ENCODE data around the gene IGFALS.
A peak's percentile ranks its signal among the peaks of the same experiment; 100 is the strongest.

IGFALS gene

DNA sequence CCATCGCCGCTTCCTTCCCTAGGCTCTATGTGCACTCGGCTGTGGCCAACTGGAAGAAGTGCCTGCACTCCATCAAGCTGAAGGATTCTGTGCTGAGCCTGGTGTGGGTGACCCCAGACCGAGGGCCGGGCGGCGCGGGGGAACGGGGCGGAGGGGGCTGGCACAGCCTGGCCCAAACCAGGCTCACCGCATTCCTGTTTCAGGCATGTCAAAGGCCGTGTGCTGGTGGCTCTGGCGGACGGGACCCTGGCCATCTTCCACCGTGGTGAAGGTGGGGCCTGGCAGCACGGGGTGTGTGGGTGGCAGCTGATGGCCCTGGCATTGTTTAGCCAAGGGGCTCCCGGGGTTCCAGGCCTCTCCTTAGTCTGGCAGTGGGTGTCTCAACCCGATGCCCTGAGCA is 26.8 kb downstream of the IGFALS start:
- Histone ChIP-seq H3K18ac (ENCODE audit: low read length) (no peak overlapping the region), H2AK5ac (ENCODE audit: low read depth, low read length) (no peak overlapping the region), H3K4ac (ENCODE audit: low read length) (no peak overlapping the region), H3K36me3 (replicated peaks in 1 of 2; ENCODE audit: control insufficient read depth in 2 of 2, insufficient read depth in 2 of 2, low read length in 2 of 2) (peaks cover 43 to 85% of the 10 kb centered on the region in 2 donors), H2AFZ (ENCODE audit: low read length) (no peak overlapping the region), H2BK12ac (ENCODE audit: low read length) (peak overlapping the region; percentile 41), H3K9me3 (replicated peaks in 1 of 2; ENCODE audit: control insufficient read depth in 2 of 2, insufficient read depth in 1 of 2, low read depth in 1 of 2, low read length in 2 of 2) (no peaks in the 10 kb centered on the region), H3K23ac (ENCODE audit: low read depth, low read length, poor library complexity) (peak overlapping the region; percentile 85), H3K79me1 (ENCODE audit: low read depth, low read length) (peaks cover 5% of the 10 kb centered on the region), H2BK120ac (ENCODE audit: low read depth, low read length) (no peak overlapping the region), H2BK5ac (ENCODE audit: low read length) (no peak overlapping the region), H3K14ac (ENCODE audit: low read length) (no peak overlapping the region), H4K91ac (ENCODE audit: low read depth, low read length, poor library complexity) (no peak overlapping the region), H3K27me3 (ENCODE audit: control insufficient read depth in 3 of 3, insufficient read depth in 3 of 3, low read depth in 1 of 3, low read length in 3 of 3) (no peaks in the 10 kb centered on the region), H2BK15ac (ENCODE audit: low read length) (no peak overlapping the region), H4K8ac (ENCODE audit: low read depth, low read length) (peak overlapping the region; percentile 17), H3K4me3 (ENCODE audit: low read length in 2 of 2) (no peak overlapping the region), H3K4me2 (ENCODE audit: insufficient read depth, low read length, poor library complexity, severe bottlenecking) (no peak overlapping the region), H3K4me1 (ENCODE audit: control insufficient read depth in 2 of 2, insufficient read depth in 1 of 2, low read depth in 1 of 2, low read length in 2 of 2) (peaks cover under 1 to 14% of the 10 kb centered on the region in 2 donors), H3K9ac (ENCODE audit: low read depth, low read length, poor library complexity) (no peak overlapping the region), H3K27ac (replicated peaks; ENCODE audit: low read length) (no peak overlapping the region)
- no CpG with 5 or more reads among the region's 18 CpGs for WGBS, 2 donors (ENCODE audit: extremely low coverage in 2 of 2, insufficient read length in 2 of 2, insufficient replicate concordance in 1 of 2)
- no peak for DNase-seq (ENCODE audit: low spot score)

- H2BK120ac ChIP-seq (ENCODE audit: low read depth, low read length), result no peak overlapping the region
- no peaks in the 10 kb centered on the region for H3K9me3 ChIP-seq (replicated peaks in 1 of 2; ENCODE audit: control insufficient read depth in 2 of 2, insufficient read depth in 1 of 2, low read depth in 1 of 2, low read length in 2 of 2)
- no peak overlapping the region for H3K4me3 ChIP-seq (ENCODE audit: low read length in 2 of 2)
- H3K27ac ChIP-seq (replicated peaks; ENCODE audit: low read length), result no peak overlapping the region
- H3K23ac ChIP-seq (ENCODE audit: low read depth, low read length, poor library complexity), result no peak overlapping the region
- H2AK5ac ChIP-seq (ENCODE audit: low read depth, low read length), result no peak overlapping the region
- H3K14ac ChIP-seq (ENCODE audit: low read length), result no peak overlapping the region
- H3K4me2 ChIP-seq (ENCODE audit: insufficient read depth, low read length, poor library complexity, severe bottlenecking), result no peak overlapping the region
- peaks cover 43 to 87% of the 10 kb centered on the region in 2 donors for H3K36me3 ChIP-seq (replicated peaks in 1 of 2; ENCODE audit: control insufficient read depth in 2 of 2, insufficient read depth in 2 of 2, low read length in 2 of 2)
- H3K9ac ChIP-seq (ENCODE audit: low read depth, low read length, poor library complexity), result peak overlapping the region; percentile 70
- H3K27me3 ChIP-seq (ENCODE audit: control insufficient read depth in 3 of 3, insufficient read depth in 3 of 3, low read depth in 1 of 3, low read length in 3 of 3), result no peaks in the 10 kb centered on the region
- H3K79me1 ChIP-seq (ENCODE audit: low read depth, low read length), result peaks cover 5% of the 10 kb centered on the region
- H2BK12ac ChIP-seq (ENCODE audit: low read length), result peak overlapping the region; percentile 41
- no peak overlapping the region for H2BK15ac ChIP-seq (ENCODE audit: low read length)
- peaks cover 0 to 14% of the 10 kb centered on the region in 2 donors for H3K4me1 ChIP-seq (ENCODE audit: control insufficient read depth in 2 of 2, insufficient read depth in 1 of 2, low read depth in 1 of 2, low read length in 2 of 2)
- no peak overlapping the region for H3K18ac ChIP-seq (ENCODE audit: low read length)
- DNase-seq (ENCODE audit: low spot score), result no peak
- H2BK5ac ChIP-seq (ENCODE audit: low read length), result no peak overlapping the region
- H4K8ac ChIP-seq (ENCODE audit: low read depth, low read length), result peak overlapping the region; percentile 43
- H4K91ac ChIP-seq (ENCODE audit: low read depth, low read length, poor library complexity), result no peak overlapping the region
- no CpG with 5 or more reads among the region's 19 CpGs for WGBS, 2 donors (ENCODE audit: extremely low coverage in 2 of 2, insufficient read length in 2 of 2, insufficient replicate concordance in 1 of 2)
- H3K4ac ChIP-seq (ENCODE audit: low read length), result no peak overlapping the region
- H2AFZ ChIP-seq (ENCODE audit: low read length), result no peak overlapping the region
These were observed 27.3 kb downstream of the IGFALS start for GRCh38 chr16:1766231-1766630.

- no peak overlapping the region for H3K14ac ChIP-seq (ENCODE audit: low read length)
- no peak overlapping the region for H2BK5ac ChIP-seq (ENCODE audit: low read length)
- no peak overlapping the region for H2AFZ ChIP-seq (ENCODE audit: low read length)
- H3K27me3 ChIP-seq (ENCODE audit: control insufficient read depth in 3 of 3, insufficient read depth in 3 of 3, low read depth in 1 of 3, low read length in 3 of 3), result no peaks in the 10 kb centered on the region
- H4K8ac ChIP-seq (ENCODE audit: low read depth, low read length), result peak overlapping the region; percentile 43
- H3K27ac ChIP-seq (replicated peaks; ENCODE audit: low read length), result no peak overlapping the region
- peak overlapping the region; percentile 70 for H3K9ac ChIP-seq (ENCODE audit: low read depth, low read length, poor library complexity)
- H3K18ac ChIP-seq (ENCODE audit: low read length), result no peak overlapping the region
- H3K4me3 ChIP-seq (ENCODE audit: low read length in 2 of 2), result no peak overlapping the region
- no peak overlapping the region for H2BK120ac ChIP-seq (ENCODE audit: low read depth, low read length)
- no CpG with 5 or more reads among the region's 22 CpGs for WGBS, 2 donors (ENCODE audit: extremely low coverage in 2 of 2, insufficient read length in 2 of 2, insufficient replicate concordance in 1 of 2)
- H3K79me1 ChIP-seq (ENCODE audit: low read depth, low read length), result peaks cover 5% of the 10 kb centered on the region
- H3K4ac ChIP-seq (ENCODE audit: low read length), result no peak overlapping the region
- no peak overlapping the region for H2BK12ac ChIP-seq (ENCODE audit: low read length)
- H2BK15ac ChIP-seq (ENCODE audit: low read length), result no peak overlapping the region
- no peak overlapping the region for H4K91ac ChIP-seq (ENCODE audit: low read depth, low read length, poor library complexity)
- H3K23ac ChIP-seq (ENCODE audit: low read depth, low read length, poor library complexity), result peak overlapping the region; percentile 80
- H3K9me3 ChIP-seq (replicated peaks in 1 of 2; ENCODE audit: control insufficient read depth in 2 of 2, insufficient read depth in 1 of 2, low read depth in 1 of 2, low read length in 2 of 2), result no peaks in the 10 kb centered on the region
- peaks cover 43 to 91% of the 10 kb centered on the region in 2 donors for H3K36me3 ChIP-seq (replicated peaks in 1 of 2; ENCODE audit: control insufficient read depth in 2 of 2, insufficient read depth in 2 of 2, low read length in 2 of 2)
- H3K4me1 ChIP-seq (ENCODE audit: control insufficient read depth in 2 of 2, insufficient read depth in 1 of 2, low read depth in 1 of 2, low read length in 2 of 2), result peaks cover 0 to 14% of the 10 kb centered on the region in 2 donors
- H3K4me2 ChIP-seq (ENCODE audit: insufficient read depth, low read length, poor library complexity, severe bottlenecking), result no peak overlapping the region
- DNase-seq (ENCODE audit: low spot score), result no peak
- H2AK5ac ChIP-seq (ENCODE audit: low read depth, low read length), result no peak overlapping the region
These were observed 27.7 kb downstream of the IGFALS start for GRCh38 chr16:1765826-1766225.

DNA sequence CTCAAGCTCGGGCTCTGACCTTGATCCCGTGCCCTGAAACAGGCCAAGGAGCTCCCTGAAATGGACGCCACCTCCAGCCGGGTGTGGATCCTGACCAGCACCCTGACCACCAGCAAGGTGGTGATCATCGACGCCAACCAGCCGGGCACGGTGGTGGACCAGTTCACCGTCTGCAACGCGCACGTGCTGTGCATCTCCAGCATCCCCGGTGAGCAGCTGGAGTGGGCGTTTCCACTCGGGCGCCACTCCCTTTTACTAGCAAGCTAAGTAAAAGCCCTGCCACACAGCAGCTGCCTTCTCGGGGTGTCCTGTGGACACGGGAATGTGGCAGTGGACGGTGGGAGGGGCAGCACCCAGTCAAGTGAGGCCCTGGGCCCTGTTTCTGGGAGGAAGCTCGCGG is 28.5 kb downstream of the IGFALS start:
- Histone ChIP-seq H3K4me3 (ENCODE audit: low read length in 2 of 2) (no peak overlapping the region), H3K23ac (ENCODE audit: low read depth, low read length, poor library complexity) (peak overlapping the region; percentile 25), H3K9ac (ENCODE audit: low read depth, low read length, poor library complexity) (no peak overlapping the region), H3K79me1 (ENCODE audit: low read depth, low read length) (peaks cover 4% of the 10 kb centered on the region), H3K4me1 (ENCODE audit: control insufficient read depth in 2 of 2, insufficient read depth in 1 of 2, low read depth in 1 of 2, low read length in 2 of 2) (peaks cover 0 to 11% of the 10 kb centered on the region in 2 donors), H3K14ac (ENCODE audit: low read length) (no peak overlapping the region), H4K91ac (ENCODE audit: low read depth, low read length, poor library complexity) (no peak overlapping the region), H2BK15ac (ENCODE audit: low read length) (no peak overlapping the region), H2BK5ac (ENCODE audit: low read length) (no peak overlapping the region), H3K4me2 (ENCODE audit: insufficient read depth, low read length, poor library complexity, severe bottlenecking) (no peak overlapping the region), H2AFZ (ENCODE audit: low read length) (no peak overlapping the region), H2BK12ac (ENCODE audit: low read length) (no peak overlapping the region), H3K27me3 (ENCODE audit: control insufficient read depth in 3 of 3, insufficient read depth in 3 of 3, low read depth in 1 of 3, low read length in 3 of 3) (no peaks in the 10 kb centered on the region), H2BK120ac (ENCODE audit: low read depth, low read length) (no peak overlapping the region), H3K4ac (ENCODE audit: low read length) (no peak overlapping the region), H3K9me3 (replicated peaks in 1 of 2; ENCODE audit: control insufficient read depth in 2 of 2, insufficient read depth in 1 of 2, low read depth in 1 of 2, low read length in 2 of 2) (no peaks in the 10 kb centered on the region), H3K36me3 (replicated peaks in 1 of 2; ENCODE audit: control insufficient read depth in 2 of 2, insufficient read depth in 2 of 2, low read length in 2 of 2) (peaks cover 46 to 92% of the 10 kb centered on the region in 2 donors), H4K8ac (ENCODE audit: low read depth, low read length) (no peak overlapping the region), H3K27ac (replicated peaks; ENCODE audit: low read length) (no peak overlapping the region), H2AK5ac (ENCODE audit: low read depth, low read length) (no peak overlapping the region), H3K18ac (ENCODE audit: low read length) (no peak overlapping the region)
- no CpG with 5 or more reads among the region's 21 CpGs for WGBS, 2 donors (ENCODE audit: extremely low coverage in 2 of 2, insufficient read length in 2 of 2, insufficient replicate concordance in 1 of 2)
- no peak for DNase-seq (ENCODE audit: low spot score)

Data from neuronal stem cell (in vitro differentiated cells).